Sigmoid colon (tissue), 4 donors: Measurements from ENCODE around the gene UBXN1.

Experiments used
- CTCF ChIP-seq, 4 experiments: fragments of 450-650 bp in 3 of 4; fragments of 200-600 bp in 1 of 4; IDR thresholded peaks; one replicate each; pipeline ENCODE4 v1.5.1; 2016 to 2019; ENCODE audit warnings: antibody characterized with exemption in 4 of 4, mild to moderate bottlenecking in 3 of 4, moderate library complexity in 2 of 4
- EP300 ChIP-seq, 4 donors: sonication (generic); formaldehyde crosslinking; IDR thresholded peaks; one replicate each; pipeline ENCODE4 v1.6.1; 2017; ENCODE audit warnings: antibody characterized with exemption in 4 of 4
- POLR2A ChIP-seq, 2 donors: fragments of 450-650 bp; IDR thresholded peaks; one replicate each; pipeline ENCODE4 v1.6.1; 2016; ENCODE audit warnings: antibody characterized with exemption in 2 of 2, mild to moderate bottlenecking in 2 of 2, moderate library complexity in 2 of 2
- POLR2AphosphoS5 ChIP-seq, 4 donors: sonication (generic); formaldehyde crosslinking; IDR thresholded peaks; one replicate each; pipeline ENCODE4 v1.6.1; 2017; ENCODE audit warnings: antibody characterized with exemption in 4 of 4

- TF ChIP-seq CTCF (IDR thresholded peaks at IDR 0.05) = no peak
- TF ChIP-seq POLR2A (IDR thresholded peaks at IDR 0.05) = no peak
- TF ChIP-seq POLR2AphosphoS5 (IDR thresholded peaks at IDR 0.05) = no peak
- TF ChIP-seq EP300 (IDR thresholded peaks at IDR 0.05) = no peak
Observed at GRCh38 chr11:62688491-62688890, 9.6 kb upstream of the UBXN1 start.
